HG03060 (cell line): Measurements from ENCODE around the gene CCL4.

Experiments
- ATAC-seq: cut with Tn5 transposase; IDR thresholded peaks from one replicate; pipeline ENCODE4 v1.9.1; 2021; ENCODE audit warnings: low read depth, moderate number of reproducible peaks; ENCODE audit not compliant: unreplicated experiment

CCL4 gene

DNA sequence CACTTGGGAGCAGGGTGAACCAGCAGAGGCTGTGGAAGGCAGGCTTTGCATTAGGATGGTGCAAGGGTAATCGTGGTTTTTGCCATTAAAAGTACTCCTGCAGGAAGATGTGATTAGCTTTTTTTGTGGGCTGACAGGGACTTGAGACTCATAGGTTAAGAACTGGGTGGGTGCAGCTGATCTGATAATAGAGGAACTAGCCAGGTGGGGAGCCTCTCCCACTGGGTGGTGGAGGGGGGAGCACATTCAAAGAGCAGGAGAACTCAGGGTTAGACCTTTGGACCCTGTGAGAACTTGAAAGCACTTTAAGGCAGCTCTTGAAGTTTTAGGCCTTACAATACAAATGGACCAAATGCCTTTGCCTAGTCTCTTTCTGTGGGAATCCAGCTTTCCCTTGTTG, 32.4 kb downstream of the CCL4 start:
- no peak for ATAC-seq

- ATAC-seq: no peak
These were observed 32.8 kb downstream of the CCL4 start for GRCh38 chr17:36136439-36136838.

DNA sequence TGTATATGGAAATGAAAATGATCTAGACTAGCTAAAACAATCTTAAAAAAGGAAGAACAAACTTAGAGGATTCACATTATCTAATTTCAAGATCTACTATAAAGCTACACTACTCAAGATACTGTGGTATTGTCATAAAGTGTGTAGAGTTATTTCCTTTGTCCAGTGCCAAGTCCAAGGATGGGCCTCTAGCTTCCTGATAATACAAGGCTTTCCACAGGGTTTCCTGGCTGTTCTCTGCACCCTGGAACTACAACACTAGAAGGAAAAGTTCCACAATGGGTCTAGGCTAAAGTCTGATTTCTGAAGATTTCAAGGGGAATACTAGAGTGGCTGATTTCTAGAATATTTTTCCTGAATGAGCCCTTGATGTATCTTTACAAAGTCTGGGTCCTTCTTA, 38.6 kb downstream of the CCL4 start:
- ATAC-seq: no peak

GRCh38 chr17:36142806-36143205, 39.2 kb downstream of the CCL4 start:
- ATAC-seq: no peak

DNA sequence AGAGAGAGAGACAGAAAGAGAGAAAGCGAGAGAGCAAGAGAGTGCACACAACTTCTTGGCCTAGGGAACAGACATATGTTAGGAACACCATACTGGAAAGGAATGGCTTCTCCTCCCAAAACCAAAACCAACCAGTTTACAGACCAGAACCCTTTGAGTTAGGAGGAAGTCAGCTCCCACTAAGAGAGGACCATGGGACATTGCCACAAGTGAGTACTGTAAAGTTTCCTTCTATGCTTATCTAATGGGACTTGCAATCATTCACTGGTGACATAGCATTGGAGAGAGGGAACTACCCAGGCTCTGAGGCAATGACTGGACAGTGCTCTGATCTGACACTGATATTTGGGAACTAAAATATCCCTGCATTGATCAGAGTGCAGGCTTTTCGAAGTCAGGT, 40.4 kb downstream of the CCL4 start:
- ATAC-seq: no peak

GRCh38 chr17:36144981-36145729, 41.5 kb downstream of the CCL4 start:
- no peak for ATAC-seq

- ATAC-seq: no peak
These were observed 44.0 kb downstream of the CCL4 start for GRCh38 chr17:36147601-36148000.

GRCh38 chr17:36148559-36149295, 45.1 kb downstream of the CCL4 start:
- peak; percentile 50 for ATAC-seq

GRCh38 chr17:36149296-36149820, 45.7 kb downstream of the CCL4 start:
- ATAC-seq: peak; percentile 7

- ATAC-seq: no peak
These were observed 48.4 kb downstream of the CCL4 start for GRCh38 chr17:36151891-36152638.

DNA sequence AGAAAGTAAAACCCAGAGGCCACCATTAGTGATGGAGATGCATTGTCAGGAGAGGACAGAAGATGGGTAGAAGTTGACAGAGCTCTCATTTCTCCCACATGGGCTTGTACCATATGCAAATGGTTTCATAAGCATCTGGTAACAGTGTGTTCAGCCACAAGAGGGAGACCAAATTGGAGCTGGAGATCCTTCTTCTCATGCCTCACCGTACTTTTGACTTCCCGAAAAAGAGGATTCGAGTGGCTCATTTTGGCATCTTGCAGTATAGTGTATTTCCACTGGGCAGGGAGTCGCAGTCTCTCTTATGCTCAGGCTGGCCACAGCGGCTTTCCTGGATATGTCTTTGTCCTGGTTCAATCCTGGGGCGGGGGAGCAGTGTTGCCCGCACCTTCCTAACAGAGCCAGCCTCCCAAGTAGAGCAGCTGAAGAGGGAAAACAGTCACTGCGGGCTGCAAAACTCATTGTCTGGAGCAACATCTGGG, 49.1 kb downstream of the CCL4 start:
- ATAC-seq: no peak

- ATAC-seq: no peak
These were observed 50.4 kb downstream of the CCL4 start for GRCh38 chr17:36153895-36154610.
